Neural cell (in vitro differentiated cells): Measurements from ENCODE around the gene DNAI4. TPM values are rescaled to one million over a fixed set of nuclear protein-coding genes. Genes with fewer than 3 reads are reported as not detected.
A peak's percentile ranks its signal among the peaks of the same experiment; 100 is the strongest.

Source experiments
- H2AFZ ChIP-seq: fragments of 200-600, 300-800 bp; sonication (generic), shearing (Covaris generic); 2 replicates; pipeline ENCODE4 v1.6.0; 2014; ENCODE audit warnings: low read depth, mild to moderate bottlenecking, antibody characterized with exemption, low read length, moderate library complexity
- H3F3A ChIP-seq: fragments of 200-600 bp; shearing (Covaris generic); 2 replicates; pipeline ENCODE4 v1.6.1; 2016; ENCODE audit warnings: mild to moderate bottlenecking, moderate library complexity, mixed read lengths, antibody characterized with exemption, low read length; ENCODE audit not compliant: insufficient read depth, poor library complexity, severe bottlenecking
- H3K27ac ChIP-seq: fragments of 200-600, 300-800 bp; sonication (generic), shearing (Covaris generic); 2 replicates; pipeline ENCODE4 v1.5.1; 2014; ENCODE audit warnings: mild to moderate bottlenecking, low read length, moderate library complexity
- H3K27me3 ChIP-seq: fragments of 300-800, 200-600 bp; sonication (generic), shearing (Covaris generic); 2 replicates; pipeline ENCODE4 v1.6.0; 2014; ENCODE audit warnings: mild to moderate bottlenecking, low read depth, low read length, moderate library complexity; ENCODE audit not compliant: insufficient read depth
- H3K36me3 ChIP-seq: fragments of 300-800, 200-600 bp; sonication (generic), shearing (Covaris generic); 2 replicates; pipeline ENCODE4 v1.5.1; 2014; ENCODE audit warnings: mild to moderate bottlenecking, antibody characterized with exemption, low read length, moderate library complexity; ENCODE audit not compliant: insufficient read depth
- H3K4me2 ChIP-seq: fragments of 300-800, 200-600 bp; sonication (generic), shearing (Covaris generic); 2 replicates; pipeline ENCODE4 v1.6.0; 2014; ENCODE audit warnings: mild to moderate bottlenecking, low read length
- H3K4me3 ChIP-seq: fragments of 300-800, 200-600 bp; sonication (generic), shearing (Covaris generic); 2 replicates; pipeline ENCODE4 v1.5.1; 2014; ENCODE audit warnings: mild to moderate bottlenecking, low read length, moderate library complexity
- H3K79me2 ChIP-seq: fragments of 200-600 bp; shearing (Covaris generic); replicated peaks from 2 replicates; pipeline ENCODE4 v1.6.0; 2014; ENCODE audit warnings: mild to moderate bottlenecking, low read length, moderate library complexity; ENCODE audit not compliant: insufficient read depth
- H3K9ac ChIP-seq: fragments of 300-800, 200-600 bp; sonication (generic), shearing (Covaris generic); 2 replicates; pipeline ENCODE4 v1.6.1; 2016; ENCODE audit warnings: mild to moderate bottlenecking, low read length, mixed read lengths
- H3K9me2 ChIP-seq: fragments of 200-600 bp; shearing (Covaris generic); 2 replicates; pipeline ENCODE4 v1.6.1; 2016; ENCODE audit warnings: mild to moderate bottlenecking, low read length, mixed read lengths; ENCODE audit not compliant: insufficient read depth
- H3K9me3 ChIP-seq: fragments of 200-600, 300-800 bp; sonication (generic), shearing (Covaris generic); 2 replicates; pipeline ENCODE4 v1.6.1; 2016; ENCODE audit warnings: mild to moderate bottlenecking, mixed run types, low read length, moderate library complexity, mixed read lengths
- H4K20me1 ChIP-seq: fragments of 200-600 bp; shearing (Covaris generic); 2 replicates; pipeline ENCODE4 v1.6.1; 2016; ENCODE audit warnings: mild to moderate bottlenecking, mixed run types; ENCODE audit not compliant: insufficient read depth
- MXI1 ChIP-seq: fragments of 450-650 bp; conservative IDR thresholded peaks from 2 replicates; pipeline ENCODE4 v1.6.1; 2014; ENCODE audit warnings: antibody characterized with exemption, mild to moderate bottlenecking; ENCODE audit not compliant: poor library complexity, severe bottlenecking
- POLR2AphosphoS5 ChIP-seq: IDR thresholded peaks from 2 replicates; pipeline ENCODE4 v1.6.1; 2012
- REST ChIP-seq: IDR thresholded peaks from 2 replicates; pipeline ENCODE4 v1.6.1; 2012; ENCODE audit warnings: borderline replicate concordance
- SMC3 ChIP-seq: fragments of 450-650 bp; conservative IDR thresholded peaks from 2 replicates; pipeline ENCODE4 v1.6.1; 2014; ENCODE audit warnings: antibody characterized with exemption, mild to moderate bottlenecking, moderate library complexity; ENCODE audit not compliant: poor library complexity
- polyA plus RNA-seq: library from polyadenylated mRNA; depleted of rRNA; stranded (reverse); fragments of >200 nt; gene quantifications from 2 replicates; pipeline ENCODE4 v1.2.3, GENCODE V29; 2014

DNAI4 gene
- polyA plus RNA-seq, 1 donor from 2014 or later: 4.5 TPM

GRCh38 chr1:66927528-66927927 is 2.9 kb upstream of the DNAI4 start:
- Histone ChIP-seq H2AFZ (no peak overlapping the region), H3K9me3 (no peaks in the 10 kb centered on the region), H4K20me1 (no peaks in the 10 kb centered on the region), H3K9me2 (no peaks in the 10 kb centered on the region), H3K9ac (no peak overlapping the region), H3F3A (no peaks in the 10 kb centered on the region), H3K4me2 (peak overlapping the region; percentile 63), H3K79me2 (peaks cover 43% of the 10 kb centered on the region), H3K36me3 (no peaks in the 10 kb centered on the region), H3K27me3 (no peaks in the 10 kb centered on the region), H3K27ac (no peak overlapping the region), H3K4me3 (peak overlapping the region; percentile 75)
- TF ChIP-seq REST (no peak), MXI1 (no peak), SMC3 (no peak)

GRCh38 chr1:66925944-66926343 is 1.3 kb upstream of the DNAI4 start:
- H2AFZ ChIP-seq: peak overlapping the region; percentile 1
- H3K4me3 ChIP-seq: peak overlapping the region; percentile 75
- peaks cover 28% of the 10 kb centered on the region for H3K79me2 ChIP-seq

More at GRCh38 chr1:66925944-66926343, 1.3 kb upstream of the DNAI4 start:
- Histone ChIP-seq H4K20me1 (no peaks in the 10 kb centered on the region), H3K9me3 (no peaks in the 10 kb centered on the region), H3F3A (no peaks in the 10 kb centered on the region), H3K9ac (peak overlapping the region; percentile 87), H3K4me2 (peak overlapping the region; percentile 63), H3K27me3 (no peaks in the 10 kb centered on the region), H3K27ac (peak overlapping the region; percentile 90), H3K9me2 (no peaks in the 10 kb centered on the region), H3K36me3 (no peaks in the 10 kb centered on the region)
- TF ChIP-seq POLR2AphosphoS5: peak; percentile 8
- no peak for TF ChIP-seq SMC3
- TF ChIP-seq REST: no peak
- TF ChIP-seq MXI1: no peak
